GM12874 (cell line): Measurements from ENCODE around the gene TUBB1.

ENCODE experiments used
- CTCF ChIP-seq: IDR thresholded peaks from 2 replicates; pipeline ENCODE4 v1.5.1; 2011; ENCODE audit warnings: low read depth, mild to moderate bottlenecking, control low read depth, low read length, moderate library complexity; ENCODE audit not compliant: insufficient read depth

TUBB1 gene

GRCh38 chr20:59008715-59009336 lies 10.4 kb upstream of the TUBB1 start:
- TF ChIP-seq CTCF: no peak

GRCh38 chr20:59010321-59010994 lies 8.8 kb upstream of the TUBB1 start:
- TF ChIP-seq CTCF: no peak

GRCh38 chr20:59010995-59011873 lies 8.0 kb upstream of the TUBB1 start:
- no peak for TF ChIP-seq CTCF

- TF ChIP-seq CTCF: no peak
Measured at GRCh38 chr20:59013031-59013951, 5.9 kb upstream of the TUBB1 start.

- TF ChIP-seq CTCF: no peak
Measured at GRCh38 chr20:59013959-59014608, 5.1 kb upstream of the TUBB1 start.

GRCh38 chr20:59014680-59015389 lies 4.4 kb upstream of the TUBB1 start:
- TF ChIP-seq CTCF: no peak
